Stimulated activated CD4-positive, alpha-beta T cell treated with anti-CD3 and anti-CD28 coated beads, Interleukin-12 subunit alpha, Interleukin-12 subunit beta, amount 100 ng/mL, for 24 hours (primary cell): Measurements from ENCODE around the gene EMILIN1.
A peak's percentile ranks its signal among the peaks of the same experiment; 100 is the strongest.
"Not testable (repeated sequence)": the region's sequence is repeated elsewhere in the genome, so short reads cannot be mapped to it uniquely, and the experiment has no call there.

Source experiments
- DNase-seq, 2 experiments: peaks; one replicate each; pipeline ENCODE4 v3.0.0-alpha.2; 2020; ENCODE audit warnings: low read depth in 2 of 2

The EMILIN1 gene

GRCh38 chr2:27053776-27054175, 24.6 kb upstream of the EMILIN1 start:
- DNase-seq = no peak

GRCh38 chr2:27054721-27055120, 23.7 kb upstream of the EMILIN1 start:
- no peak for DNase-seq

- DNase-seq = no peak
Measured at GRCh38 chr2:27057184-27057583, 21.2 kb upstream of the EMILIN1 start.

GRCh38 chr2:27058210-27058609, 20.2 kb upstream of the EMILIN1 start:
- no peak for DNase-seq

- no peak for DNase-seq
Measured at GRCh38 chr2:27059141-27059820, 19.1 kb upstream of the EMILIN1 start.

- no peak for DNase-seq
Measured at GRCh38 chr2:27060323-27060722, 18.1 kb upstream of the EMILIN1 start.

GRCh38 chr2:27065128-27065527, 13.3 kb upstream of the EMILIN1 start:
- no peak for DNase-seq

GRCh38 chr2:27067385-27067784, 11.0 kb upstream of the EMILIN1 start:
- no peak for DNase-seq

GRCh38 chr2:27069436-27069835, 9.0 kb upstream of the EMILIN1 start:
- no peak for DNase-seq

GRCh38 chr2:27069961-27070618, 8.3 kb upstream of the EMILIN1 start:
- DNase-seq = no peak

- no peak for DNase-seq
Measured at GRCh38 chr2:27070653-27071276, 7.7 kb upstream of the EMILIN1 start.

- peak; percentile 79 to 86 for DNase-seq
Measured at GRCh38 chr2:27071277-27071989, 7.0 kb upstream of the EMILIN1 start, which contains the start of gene OST4. TSS of gene OST4 (minus strand) at chr2:27071654.

- DNase-seq = peak; percentile 12 to 33
Measured at GRCh38 chr2:27071990-27072830, 6.2 kb upstream of the EMILIN1 start.

GRCh38 chr2:27072920-27073319, 5.5 kb upstream of the EMILIN1 start:
- DNase-seq = no peak

- no peak for DNase-seq
Measured at GRCh38 chr2:27073782-27074181, 4.6 kb upstream of the EMILIN1 start.

GRCh38 chr2:27074738-27075565, 3.5 kb upstream of the EMILIN1 start:
- DNase-seq = no peak

GRCh38 chr2:27075566-27075871, 2.9 kb upstream of the EMILIN1 start:
- not testable (repeated sequence) for DNase-seq

GRCh38 chr2:27076323-27076722, 2.1 kb upstream of the EMILIN1 start:
- no peak for DNase-seq

GRCh38 chr2:27077231-27077630, 1.2 kb upstream of the EMILIN1 start:
- DNase-seq = no peak

- no peak for DNase-seq
Measured at GRCh38 chr2:27079233-27080139, 1.1 kb downstream of the EMILIN1 start.
